ENCODE data around the gene GSTA4.

GRCh38 chr6:53014744-53015143 is 19.7 kb upstream of the GSTA4 start:
- TF ChIP-seq CTCF (conservative IDR thresholded peaks at IDR 0.05; ENCODE audit: low read depth, low read length): no peak
- TF ChIP-seq EZH2 (IDR thresholded peaks at IDR 0.05; ENCODE audit: borderline replicate concordance, low read depth, low read length, poor library complexity, severe bottlenecking): no peak
